ENCODE measurements around the gene RPS23. TPM values are rescaled to one million over a fixed set of nuclear protein-coding genes. Genes with fewer than 3 reads are reported as not detected.

Gene RPS23
- total and polyA plus RNA-seq, 2 of the 8 experiments (the other 6 are each of a cell fraction or from before 2014, with no cell fraction given), result 2,559 to 4,867 TPM

DNA sequence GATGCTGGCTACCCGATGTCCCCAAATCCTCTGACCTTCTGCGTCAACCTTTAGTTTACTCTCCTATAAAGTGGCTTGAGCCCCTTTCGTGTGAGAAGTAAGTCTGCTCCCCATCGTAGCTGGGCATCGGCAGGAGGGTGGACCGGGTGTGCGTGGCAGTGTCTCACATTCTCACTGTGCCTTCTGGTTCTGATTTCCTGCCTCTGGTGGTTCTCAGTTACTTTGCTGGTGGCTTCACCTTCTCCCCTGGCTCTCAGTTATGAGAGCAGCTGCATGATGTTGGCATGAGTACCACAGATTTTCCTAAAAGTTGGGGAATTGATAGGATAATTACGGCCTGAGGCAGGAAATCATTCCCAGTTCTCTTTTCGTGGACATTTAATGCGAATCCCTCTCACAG, 47.0 kb upstream of the RPS23 start (continued):
- TF ChIP-seq, protein P1, sequence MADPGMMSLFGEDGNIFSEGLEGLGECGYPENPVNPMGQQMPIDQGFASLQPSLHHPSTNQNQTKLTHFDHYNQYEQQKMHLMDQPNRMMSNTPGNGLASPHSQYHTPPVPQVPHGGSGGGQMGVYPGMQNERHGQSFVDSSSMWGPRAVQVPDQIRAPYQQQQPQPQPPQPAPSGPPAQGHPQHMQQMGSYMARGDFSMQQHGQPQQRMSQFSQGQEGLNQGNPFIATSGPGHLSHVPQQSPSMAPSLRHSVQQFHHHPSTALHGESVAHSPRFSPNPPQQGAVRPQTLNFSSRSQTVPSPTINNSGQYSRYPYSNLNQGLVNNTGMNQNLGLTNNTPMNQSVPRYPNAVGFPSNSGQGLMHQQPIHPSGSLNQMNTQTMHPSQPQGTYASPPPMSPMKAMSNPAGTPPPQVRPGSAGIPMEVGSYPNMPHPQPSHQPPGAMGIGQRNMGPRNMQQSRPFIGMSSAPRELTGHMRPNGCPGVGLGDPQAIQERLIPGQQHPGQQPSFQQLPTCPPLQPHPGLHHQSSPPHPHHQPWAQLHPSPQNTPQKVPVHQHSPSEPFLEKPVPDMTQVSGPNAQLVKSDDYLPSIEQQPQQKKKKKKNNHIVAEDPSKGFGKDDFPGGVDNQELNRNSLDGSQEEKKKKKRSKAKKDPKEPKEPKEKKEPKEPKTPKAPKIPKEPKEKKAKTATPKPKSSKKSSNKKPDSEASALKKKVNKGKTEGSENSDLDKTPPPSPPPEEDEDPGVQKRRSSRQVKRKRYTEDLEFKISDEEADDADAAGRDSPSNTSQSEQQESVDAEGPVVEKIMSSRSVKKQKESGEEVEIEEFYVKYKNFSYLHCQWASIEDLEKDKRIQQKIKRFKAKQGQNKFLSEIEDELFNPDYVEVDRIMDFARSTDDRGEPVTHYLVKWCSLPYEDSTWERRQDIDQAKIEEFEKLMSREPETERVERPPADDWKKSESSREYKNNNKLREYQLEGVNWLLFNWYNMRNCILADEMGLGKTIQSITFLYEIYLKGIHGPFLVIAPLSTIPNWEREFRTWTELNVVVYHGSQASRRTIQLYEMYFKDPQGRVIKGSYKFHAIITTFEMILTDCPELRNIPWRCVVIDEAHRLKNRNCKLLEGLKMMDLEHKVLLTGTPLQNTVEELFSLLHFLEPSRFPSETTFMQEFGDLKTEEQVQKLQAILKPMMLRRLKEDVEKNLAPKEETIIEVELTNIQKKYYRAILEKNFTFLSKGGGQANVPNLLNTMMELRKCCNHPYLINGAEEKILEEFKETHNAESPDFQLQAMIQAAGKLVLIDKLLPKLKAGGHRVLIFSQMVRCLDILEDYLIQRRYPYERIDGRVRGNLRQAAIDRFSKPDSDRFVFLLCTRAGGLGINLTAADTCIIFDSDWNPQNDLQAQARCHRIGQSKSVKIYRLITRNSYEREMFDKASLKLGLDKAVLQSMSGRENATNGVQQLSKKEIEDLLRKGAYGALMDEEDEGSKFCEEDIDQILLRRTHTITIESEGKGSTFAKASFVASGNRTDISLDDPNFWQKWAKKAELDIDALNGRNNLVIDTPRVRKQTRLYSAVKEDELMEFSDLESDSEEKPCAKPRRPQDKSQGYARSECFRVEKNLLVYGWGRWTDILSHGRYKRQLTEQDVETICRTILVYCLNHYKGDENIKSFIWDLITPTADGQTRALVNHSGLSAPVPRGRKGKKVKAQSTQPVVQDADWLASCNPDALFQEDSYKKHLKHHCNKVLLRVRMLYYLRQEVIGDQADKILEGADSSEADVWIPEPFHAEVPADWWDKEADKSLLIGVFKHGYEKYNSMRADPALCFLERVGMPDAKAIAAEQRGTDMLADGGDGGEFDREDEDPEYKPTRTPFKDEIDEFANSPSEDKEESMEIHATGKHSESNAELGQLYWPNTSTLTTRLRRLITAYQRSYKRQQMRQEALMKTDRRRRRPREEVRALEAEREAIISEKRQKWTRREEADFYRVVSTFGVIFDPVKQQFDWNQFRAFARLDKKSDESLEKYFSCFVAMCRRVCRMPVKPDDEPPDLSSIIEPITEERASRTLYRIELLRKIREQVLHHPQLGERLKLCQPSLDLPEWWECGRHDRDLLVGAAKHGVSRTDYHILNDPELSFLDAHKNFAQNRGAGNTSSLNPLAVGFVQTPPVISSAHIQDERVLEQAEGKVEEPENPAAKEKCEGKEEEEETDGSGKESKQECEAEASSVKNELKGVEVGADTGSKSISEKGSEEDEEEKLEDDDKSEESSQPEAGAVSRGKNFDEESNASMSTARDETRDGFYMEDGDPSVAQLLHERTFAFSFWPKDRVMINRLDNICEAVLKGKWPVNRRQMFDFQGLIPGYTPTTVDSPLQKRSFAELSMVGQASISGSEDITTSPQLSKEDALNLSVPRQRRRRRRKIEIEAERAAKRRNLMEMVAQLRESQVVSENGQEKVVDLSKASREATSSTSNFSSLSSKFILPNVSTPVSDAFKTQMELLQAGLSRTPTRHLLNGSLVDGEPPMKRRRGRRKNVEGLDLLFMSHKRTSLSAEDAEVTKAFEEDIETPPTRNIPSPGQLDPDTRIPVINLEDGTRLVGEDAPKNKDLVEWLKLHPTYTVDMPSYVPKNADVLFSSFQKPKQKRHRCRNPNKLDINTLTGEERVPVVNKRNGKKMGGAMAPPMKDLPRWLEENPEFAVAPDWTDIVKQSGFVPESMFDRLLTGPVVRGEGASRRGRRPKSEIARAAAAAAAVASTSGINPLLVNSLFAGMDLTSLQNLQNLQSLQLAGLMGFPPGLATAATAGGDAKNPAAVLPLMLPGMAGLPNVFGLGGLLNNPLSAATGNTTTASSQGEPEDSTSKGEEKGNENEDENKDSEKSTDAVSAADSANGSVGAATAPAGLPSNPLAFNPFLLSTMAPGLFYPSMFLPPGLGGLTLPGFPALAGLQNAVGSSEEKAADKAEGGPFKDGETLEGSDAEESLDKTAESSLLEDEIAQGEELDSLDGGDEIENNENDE (IDR thresholded peaks at IDR 0.05; ENCODE audit: insufficient replicate concordance, low read length), result no peak
- no peak for TF ChIP-seq TAF7 (optimal IDR thresholded peaks at IDR 0.05; ENCODE audit: borderline replicate concordance, low read depth, low read length)
- TF ChIP-seq EP300 (IDR thresholded peaks at IDR 0.05; ENCODE audit: borderline replicate concordance in 1 of 2, low read depth in 2 of 2, low read length in 2 of 2), result no peak
- TF ChIP-seq RBBP5 (IDR thresholded peaks at IDR 0.05; ENCODE audit: borderline replicate concordance, low read depth, low read length), result no peak
- TF ChIP-seq CEBPB (IDR thresholded peaks at IDR 0.05; ENCODE audit: low read depth, low read length), result no peak
